Stimulated activated CD8-positive, alpha-beta memory T cell treated with anti-CD3 and anti-CD28 coated beads, Interleukin-15, amount 100 ng/mL, for 24 hours (primary cell): ENCODE results near the gene SLAMF9.

Source experiments
- DNase-seq: peaks from one replicate; pipeline ENCODE4 v3.0.0-alpha.2; 2020; ENCODE audit warnings: low read depth

The SLAMF9 gene

GRCh38 chr1:159974350-159974965, 20.4 kb upstream of the SLAMF9 start:
- DNase-seq = no peak

GRCh38 chr1:159973350-159973940, 19.4 kb upstream of the SLAMF9 start:
- DNase-seq = no peak

DNA sequence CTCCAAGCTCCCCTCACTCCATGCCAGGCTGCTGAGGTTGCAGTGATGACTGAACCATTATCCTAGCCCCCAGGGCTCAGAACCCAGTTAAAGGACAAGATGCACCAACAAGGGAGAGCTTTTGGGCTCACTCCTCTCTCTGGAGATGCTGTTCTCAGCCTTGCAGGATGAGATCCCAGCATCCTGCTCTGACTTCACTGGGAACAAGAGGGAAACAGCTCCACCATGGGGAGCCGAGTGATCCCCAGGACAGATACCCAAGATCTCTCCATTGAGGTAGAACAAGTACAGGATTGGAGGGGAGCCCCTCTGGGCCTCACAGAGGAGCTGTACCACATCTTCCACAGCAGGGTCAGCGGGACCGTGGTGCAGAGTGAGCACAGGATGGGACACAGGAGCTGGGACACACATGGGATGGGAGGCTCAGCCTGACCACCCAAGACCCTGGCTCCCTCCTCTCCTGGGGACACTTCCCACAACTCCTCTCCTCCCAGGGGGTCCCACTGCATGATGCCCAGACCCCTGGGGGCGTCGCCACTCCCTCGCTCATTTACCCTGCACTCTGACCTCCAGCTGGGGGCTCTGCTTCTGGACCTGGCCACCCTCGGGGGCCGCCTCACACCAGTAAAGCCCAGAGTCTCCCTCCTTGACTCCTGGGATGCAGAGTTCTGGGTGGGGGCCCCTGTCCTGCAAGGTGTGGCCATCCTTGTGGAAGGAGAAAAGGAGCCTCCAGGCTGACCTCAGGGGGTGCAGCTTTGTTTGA, 18.6 kb upstream of the SLAMF9 start:
- DNase-seq = no peak

GRCh38 chr1:159970932-159971342, 16.9 kb upstream of the SLAMF9 start:
- DNase-seq = no peak

DNA sequence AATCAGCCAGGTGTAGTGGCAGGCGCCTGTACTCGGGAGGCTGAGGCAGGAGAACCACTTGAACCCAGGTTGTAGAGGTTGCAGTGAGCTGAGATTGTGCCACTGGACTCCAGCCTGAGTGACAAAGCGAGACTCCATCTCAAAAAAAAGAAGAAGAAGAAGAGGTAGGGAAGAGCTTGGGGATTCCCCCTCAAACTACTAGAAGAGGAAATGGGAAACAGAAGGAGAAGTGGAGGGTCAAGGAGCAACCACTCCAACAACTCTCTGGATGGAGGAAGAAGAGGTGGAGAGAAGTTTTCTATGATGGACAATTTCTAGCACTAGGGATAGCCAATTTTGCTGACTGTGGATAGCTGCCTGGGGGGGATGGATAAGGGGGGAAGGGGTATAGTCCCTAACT, 14.9 kb upstream of the SLAMF9 start:
- no peak for DNase-seq

DNA sequence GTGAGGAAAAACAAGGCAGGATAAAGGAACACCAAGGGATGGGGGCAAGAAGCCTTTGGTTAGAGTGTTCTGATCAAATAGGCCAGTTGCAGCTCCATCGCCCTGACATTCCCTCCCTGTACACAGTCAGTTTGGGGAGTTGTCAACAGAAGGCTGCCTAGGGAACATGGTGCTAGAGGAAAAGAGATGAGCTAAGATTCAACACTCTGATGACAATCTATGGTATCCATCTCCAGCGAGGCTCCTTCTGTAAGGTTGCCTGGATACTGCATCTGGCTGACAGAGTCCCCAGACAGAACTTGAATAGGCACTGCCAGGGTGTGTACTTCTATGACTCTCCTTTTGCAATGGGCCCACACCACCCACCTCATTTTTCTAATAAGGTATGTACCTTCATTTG, 11.2 kb upstream of the SLAMF9 start:
- DNase-seq = no peak

- no peak for DNase-seq
Observed at GRCh38 chr1:159964144-159964543, 10.1 kb upstream of the SLAMF9 start.

- DNase-seq = no peak
Observed at GRCh38 chr1:159962176-159962575, 8.1 kb upstream of the SLAMF9 start.

DNA sequence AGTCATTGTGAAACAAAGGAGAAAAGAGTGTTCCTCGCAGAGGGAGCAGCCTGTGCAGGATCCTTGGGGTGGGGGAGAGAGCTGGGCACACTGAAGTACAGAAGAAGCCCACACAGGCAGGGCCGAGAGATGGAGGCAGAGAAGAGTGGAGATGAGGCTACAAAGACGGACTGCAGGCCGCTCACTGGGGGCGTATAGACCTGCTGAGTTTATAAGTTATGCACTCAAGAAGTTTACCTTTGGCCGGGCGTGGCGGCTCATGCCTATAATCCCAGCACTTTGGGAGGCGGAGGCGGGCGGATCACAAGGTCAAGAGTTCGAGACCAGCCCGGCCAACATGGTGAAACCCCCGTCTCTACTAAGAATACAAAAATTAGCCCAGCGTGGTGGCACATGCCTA, 7.6 kb upstream of the SLAMF9 start:
- no peak for DNase-seq

DNA sequence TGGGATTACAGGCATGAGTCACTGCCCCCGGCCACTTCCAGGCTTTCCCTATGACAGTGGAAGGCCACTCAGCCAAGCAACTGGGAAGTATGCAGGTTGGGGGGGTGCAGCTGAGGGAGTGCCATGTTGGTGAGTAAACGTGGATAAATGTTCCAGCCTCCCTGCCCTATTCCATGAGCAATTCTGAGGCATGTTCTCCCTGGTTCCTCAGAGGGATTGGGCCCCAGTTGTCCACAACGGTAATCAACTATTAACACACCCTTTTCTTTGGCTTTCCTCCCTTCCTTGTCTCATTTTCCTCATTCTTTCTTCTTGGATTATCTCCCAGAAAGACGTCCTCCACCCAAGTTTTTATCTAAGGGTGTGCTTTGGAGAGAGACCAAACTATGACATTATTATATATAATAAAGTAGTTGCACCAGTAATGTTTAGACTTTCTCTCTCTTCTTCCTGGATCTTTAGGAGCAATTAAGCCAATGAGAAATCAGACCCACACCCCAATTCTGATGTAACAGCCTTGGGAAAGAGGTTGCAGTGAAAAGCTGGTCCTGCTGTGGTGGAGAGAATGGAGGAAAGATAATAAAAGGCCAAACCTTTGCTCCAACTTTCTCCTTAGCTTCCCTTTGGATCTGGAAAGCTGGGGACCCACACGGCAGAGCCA, 6.8 kb upstream of the SLAMF9 start:
- DNase-seq = no peak

DNA sequence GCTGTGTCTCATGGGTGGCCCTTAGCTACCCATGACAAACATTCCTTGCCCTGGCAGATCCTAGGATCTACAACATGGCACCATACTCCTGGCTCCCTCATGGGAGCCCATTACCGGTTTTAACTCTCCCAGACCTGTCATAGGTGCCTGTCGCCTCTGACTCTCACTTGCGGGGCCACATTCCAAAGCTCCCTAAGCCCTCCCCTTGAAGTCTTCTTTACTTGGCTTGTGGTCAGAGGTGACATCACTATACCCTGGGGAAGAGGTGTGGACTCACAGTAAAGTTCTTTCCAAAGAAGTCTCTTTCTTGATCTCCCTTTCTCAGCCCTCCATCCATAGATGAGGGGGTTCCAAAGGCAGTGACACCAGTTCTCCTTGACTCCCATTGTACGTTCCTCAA, 5.4 kb upstream of the SLAMF9 start:
- DNase-seq = no peak

GRCh38 chr1:159958719-159959380, 4.8 kb upstream of the SLAMF9 start:
- no peak for DNase-seq

DNA sequence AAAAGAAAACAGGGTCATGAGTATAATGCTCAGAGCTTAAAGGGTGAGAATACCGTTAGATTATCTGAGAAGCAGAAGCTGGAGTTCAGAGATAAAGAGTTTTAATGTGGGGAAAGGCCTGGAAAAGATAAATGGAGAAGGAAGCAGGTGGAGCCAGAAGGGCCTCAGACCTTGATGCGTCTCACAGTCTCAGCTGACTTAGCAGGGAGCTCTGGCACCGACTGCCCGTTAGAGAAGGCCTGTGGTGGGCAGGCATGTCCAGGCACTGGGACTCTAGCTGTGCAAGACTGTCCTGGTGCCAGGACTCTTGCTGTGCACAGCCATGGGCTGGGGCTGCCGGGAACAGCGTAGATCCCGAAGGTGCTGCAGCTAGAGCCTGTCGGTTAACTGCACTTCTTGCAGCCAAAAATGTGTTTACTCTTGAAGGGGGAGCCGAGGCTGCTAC, 3.8 kb upstream of the SLAMF9 start:
- no peak for DNase-seq

DNA sequence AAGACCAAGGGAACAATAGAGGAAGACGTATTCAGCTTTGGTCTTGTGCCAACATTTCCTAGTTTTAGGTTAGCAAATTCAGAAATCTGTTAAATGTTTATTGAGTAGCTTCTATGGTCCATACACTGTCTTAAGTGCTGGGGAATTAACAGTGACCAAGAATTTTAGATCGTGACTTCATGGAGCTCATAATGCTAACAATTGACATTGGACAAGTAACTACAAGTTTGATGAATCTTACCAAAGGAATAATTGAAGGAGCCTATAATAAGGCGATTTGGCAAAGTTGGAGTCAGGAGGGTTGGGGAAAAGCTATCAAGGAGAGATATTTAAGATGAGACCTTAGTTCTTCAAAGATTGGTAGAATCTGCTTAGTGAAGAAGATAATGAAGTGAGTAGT, 1.4 kb upstream of the SLAMF9 start:
- DNase-seq = no peak

- no peak for DNase-seq
Observed at GRCh38 chr1:159952932-159953331, 1.1 kb downstream of the SLAMF9 start.

GRCh38 chr1:159951551-159951950, 2.5 kb downstream of the SLAMF9 start:
- DNase-seq = no peak

- no peak for DNase-seq
Observed at GRCh38 chr1:159951016-159951415, 3.0 kb downstream of the SLAMF9 start.

DNA sequence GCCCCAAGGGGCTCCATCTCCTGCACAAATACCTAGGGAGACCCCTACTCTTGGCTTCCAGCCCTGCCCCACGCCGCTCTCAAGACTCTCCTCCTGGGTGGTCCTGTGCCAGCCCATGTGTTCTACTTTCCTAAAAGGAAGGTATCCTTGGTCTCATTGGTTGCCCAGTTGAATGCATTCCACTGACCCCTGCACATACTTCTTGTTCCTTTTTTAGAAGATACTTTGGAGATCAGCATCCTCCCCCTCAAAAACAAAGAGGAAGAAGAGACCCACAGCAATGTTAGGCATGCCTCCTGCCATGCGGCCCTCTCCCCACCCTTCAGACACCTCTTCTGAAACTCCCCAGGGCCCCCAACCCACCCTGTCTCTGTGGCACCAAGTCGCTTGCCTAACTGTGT, 4.1 kb downstream of the SLAMF9 start:
- no peak for DNase-seq

- DNase-seq = no peak
Observed at GRCh38 chr1:159949123-159949522, 4.9 kb downstream of the SLAMF9 start.

DNA sequence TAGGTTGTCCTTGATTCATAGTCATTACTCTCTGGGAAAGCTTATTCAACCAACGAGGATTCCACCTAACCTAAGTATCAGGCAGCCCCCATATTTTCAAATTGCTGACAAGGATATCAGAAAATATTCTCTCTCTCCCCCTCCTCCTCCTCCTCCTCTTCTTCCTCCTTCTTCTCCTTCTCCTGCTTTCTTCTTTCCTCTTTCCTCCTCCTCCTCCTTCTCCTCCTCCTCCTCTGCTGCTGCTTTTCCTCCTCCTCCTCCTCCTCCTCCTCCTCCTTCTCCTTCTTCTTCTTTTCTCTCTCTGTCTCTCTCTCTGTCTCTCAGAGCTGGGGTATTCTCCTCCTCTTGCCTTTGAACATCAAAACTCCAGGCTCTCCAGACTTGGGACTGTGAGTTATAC, 6.1 kb downstream of the SLAMF9 start:
- DNase-seq = no peak

DNA sequence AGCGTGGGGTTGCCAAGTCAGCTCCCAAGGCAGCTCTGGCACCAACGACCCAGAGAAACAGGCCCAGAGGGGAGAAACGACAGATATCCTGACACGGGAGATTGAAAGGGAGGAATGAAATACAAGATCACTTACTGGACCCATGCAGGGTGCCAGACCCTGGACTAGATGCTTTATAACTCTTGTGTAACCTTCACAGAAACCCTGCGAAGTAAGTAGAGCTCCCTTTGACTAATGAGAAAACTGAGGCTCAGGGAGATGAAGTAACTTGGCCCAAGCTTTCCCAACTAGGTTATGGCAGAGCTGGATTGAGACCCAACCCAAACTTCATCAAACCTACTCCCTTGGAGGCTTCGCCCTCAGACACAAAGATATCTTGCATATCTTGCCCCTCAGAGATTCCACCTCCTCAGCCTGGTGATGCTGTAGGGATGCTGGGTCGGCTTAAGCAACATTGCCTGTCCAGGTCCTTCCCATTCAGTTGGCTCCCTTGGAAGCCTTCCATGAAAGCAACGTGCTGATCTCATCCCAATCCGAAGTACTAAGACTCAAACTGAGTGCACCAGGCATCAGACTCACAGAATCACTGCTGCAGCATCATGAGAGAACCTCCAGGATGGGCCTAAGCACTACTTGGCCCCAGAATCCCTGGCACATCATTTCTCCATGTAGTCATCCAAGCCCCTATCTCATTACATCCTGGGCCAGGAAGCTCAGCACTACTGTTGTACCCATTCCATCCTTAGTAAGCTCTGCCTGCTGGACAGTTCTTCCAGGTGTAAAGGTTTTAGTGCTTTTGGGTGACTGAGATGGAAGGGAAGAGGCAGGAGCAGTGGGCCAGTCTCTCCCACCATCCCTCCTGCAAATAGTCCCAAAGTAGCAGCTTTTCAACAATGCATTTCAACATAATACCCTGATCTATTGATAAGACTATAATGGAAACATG, 7.5 kb downstream of the SLAMF9 start:
- DNase-seq = no peak
